ENCODE results near the gene PHACTR3. TPM values are rescaled to one million over a fixed set of nuclear protein-coding genes. Genes with fewer than 3 reads are reported as not detected.
A peak's percentile ranks its signal among the peaks of the same experiment; 100 is the strongest.

Gene PHACTR3
- total and polyA plus RNA-seq, 7 experiments from 2014 or later: 0.49 TPM; not detected in 6

DNA sequence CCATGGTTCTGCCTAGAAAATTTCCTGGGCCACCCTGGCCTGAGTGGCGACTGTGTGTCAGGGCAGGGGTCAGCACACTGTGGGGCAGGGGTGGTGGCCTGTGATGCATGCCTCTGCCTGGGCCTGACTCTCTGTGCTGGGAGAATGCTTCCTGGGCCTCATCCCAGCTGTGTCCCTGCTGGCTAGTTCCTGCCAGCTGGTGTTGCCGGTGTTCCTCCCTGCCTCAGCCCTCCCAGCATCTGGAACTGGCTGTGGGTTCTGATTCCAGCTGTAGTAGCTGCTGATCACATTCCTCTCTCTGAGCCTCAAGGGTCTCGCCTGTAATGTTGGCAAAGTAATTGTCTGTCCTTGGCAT is 227.6 kb downstream of the PHACTR3 start:
- ATAC-seq: no peak

DNA sequence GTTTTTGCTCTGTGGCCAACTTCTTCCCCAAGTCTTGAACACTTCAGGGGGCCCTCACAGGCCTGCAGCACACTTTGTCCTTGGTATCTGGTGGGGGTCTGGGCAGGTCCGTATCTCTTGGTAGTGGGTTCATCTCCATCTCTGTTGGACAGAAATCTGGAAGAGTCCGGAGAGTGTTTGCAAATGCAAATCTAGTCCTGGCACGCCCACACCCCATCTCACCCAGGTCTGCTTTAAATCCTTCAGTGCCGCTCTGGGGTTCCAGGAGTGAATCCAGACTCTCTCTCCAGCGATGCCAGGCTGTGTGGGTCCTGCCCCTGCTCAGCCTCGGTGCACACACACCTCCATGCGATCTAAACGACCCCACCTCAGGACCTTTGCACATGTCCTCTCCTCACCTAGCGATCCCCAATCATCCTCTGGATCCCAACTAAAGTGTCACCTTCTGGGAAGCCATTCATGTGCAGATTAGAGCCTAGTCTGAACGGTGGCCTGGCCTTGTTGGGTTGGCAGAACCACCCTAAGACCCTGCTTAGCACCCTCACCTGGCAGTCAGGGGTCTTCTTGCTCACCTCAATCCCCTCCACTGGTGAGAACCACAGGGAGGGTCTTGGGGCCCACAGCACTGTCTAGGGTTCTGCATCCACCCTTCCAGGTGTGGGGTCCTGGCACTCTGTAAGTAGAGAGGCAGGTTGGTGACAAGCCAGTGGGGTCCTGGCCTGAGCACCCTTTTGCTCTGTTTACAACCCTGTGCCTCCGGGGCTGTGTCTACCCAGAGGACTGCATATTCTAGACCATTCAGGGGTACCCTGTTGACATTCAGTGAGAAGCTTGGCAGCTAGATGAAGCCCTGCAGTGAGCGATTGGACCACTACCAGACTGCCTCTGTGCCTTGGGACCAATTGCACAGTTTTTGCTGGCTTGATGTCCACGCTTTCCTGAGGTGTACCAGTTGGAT is 228.3 kb downstream of the PHACTR3 start:
- Mint-ChIP-seq H3K27me3 (peaks cover 22 to 53% (median 40%) of the 10 kb centered on the region in 5 donors), H3K27ac (no peak overlapping the region), H3K4me1 (peaks cover 0 to 6% (median 0%) of the 10 kb centered on the region in 7 donors), H3K9me3 (no peaks in the 10 kb centered on the region), H3K4me3 (no peak overlapping the region), H3K36me3 (no peaks in the 10 kb centered on the region)
- H3K4me1 ChIP-seq (ENCODE audit: control insufficient read depth in 2 of 2, insufficient read depth in 2 of 2, low read length in 2 of 2): no peaks in the 10 kb centered on the region
- no peaks in the 10 kb centered on the region for H3K36me3 ChIP-seq (ENCODE audit: control insufficient read depth in 2 of 3, insufficient read depth in 3 of 3, low read length in 3 of 3)
- DNase-seq: no peak
- H3K9me3 ChIP-seq (ENCODE audit: control insufficient read depth in 2 of 3, low read length in 3 of 3): no peaks in the 10 kb centered on the region
- ATAC-seq: no peak
- intact Hi-C loops (cut with micrococcal nuclease): no loop called here
- H3K27ac ChIP-seq (ENCODE audit: low read depth, low read length): no peak overlapping the region
- ChIA-PET POLR2A (no interaction called here), CTCF (no interaction called here)
- no peak overlapping the region for H3K4me3 ChIP-seq (ENCODE audit: low read length)
- H3K27me3 ChIP-seq (ENCODE audit: control insufficient read depth in 2 of 2, insufficient read depth in 2 of 2, low read length in 2 of 2): peaks cover 0 to 3% of the 10 kb centered on the region in 2 donors

More for the DNA sequence above, 227.6 kb downstream of the PHACTR3 start:
- Mint-ChIP-seq H3K27me3 (peaks cover 19 to 48% (median 34%) of the 10 kb centered on the region in 5 donors), H3K9me3 (no peaks in the 10 kb centered on the region), H3K4me3 (no peak overlapping the region), H3K27ac (no peak overlapping the region), H3K4me1 (peaks cover 0 to 6% (median 0%) of the 10 kb centered on the region in 7 donors), H3K36me3 (no peaks in the 10 kb centered on the region)
- Histone ChIP-seq H3K4me1 (ENCODE audit: control insufficient read depth in 2 of 2, insufficient read depth in 2 of 2, low read length in 2 of 2) (no peaks in the 10 kb centered on the region), H3K36me3 (ENCODE audit: control insufficient read depth in 2 of 3, insufficient read depth in 3 of 3, low read length in 3 of 3) (no peaks in the 10 kb centered on the region), H3K27me3 (ENCODE audit: control insufficient read depth in 2 of 2, insufficient read depth in 2 of 2, low read length in 2 of 2) (peaks cover 0 to 3% of the 10 kb centered on the region in 2 donors), H3K9me3 (ENCODE audit: control insufficient read depth in 2 of 3, low read length in 3 of 3) (no peaks in the 10 kb centered on the region), H3K4me3 (ENCODE audit: low read length) (no peak overlapping the region), H3K27ac (ENCODE audit: low read depth, low read length) (no peak overlapping the region)
- DNase-seq: no peak
- ChIA-PET POLR2A (no interaction called here), CTCF (no interaction called here)
- intact Hi-C loops (cut with micrococcal nuclease): no loop called here

DNA sequence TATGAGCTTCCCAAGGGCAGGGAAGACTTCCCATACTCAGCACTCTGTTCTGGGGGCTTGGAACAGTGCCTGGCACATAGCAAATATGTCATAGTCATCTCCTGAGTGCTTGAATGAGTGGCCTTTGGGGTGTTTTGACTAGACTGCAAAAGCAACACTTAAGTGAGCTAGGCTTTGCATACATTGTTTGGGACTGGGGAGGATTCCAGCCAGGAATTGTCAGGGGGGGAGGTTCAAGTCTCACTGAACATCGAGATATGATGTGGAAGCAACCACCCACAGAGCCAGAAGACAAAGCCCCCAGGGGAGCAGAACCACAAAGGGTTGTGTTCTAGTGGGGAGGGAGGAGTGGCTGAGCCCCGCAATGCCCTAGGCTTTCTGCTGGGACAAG is 230.7 kb downstream of the PHACTR3 start:
- H3K4me3 ChIP-seq (ENCODE audit: low read length): no peak overlapping the region
- ATAC-seq (no peak), DNase-seq (no peak)
- Mint-ChIP-seq H3K27ac (no peak overlapping the region), H3K4me1 (peaks cover 0 to 6% (median 0%) of the 10 kb centered on the region in 7 donors), H3K9me3 (no peaks in the 10 kb centered on the region), H3K36me3 (no peaks in the 10 kb centered on the region), H3K27me3 (peaks cover 25 to 52% (median 40%) of the 10 kb centered on the region in 5 donors), H3K4me3 (no peak overlapping the region)
- H3K27me3 ChIP-seq (ENCODE audit: control insufficient read depth in 2 of 2, insufficient read depth in 2 of 2, low read length in 2 of 2): peaks cover 0 to 3% of the 10 kb centered on the region in 2 donors
- POLR2A ChIA-PET: no interaction called here
- H3K4me1 ChIP-seq (ENCODE audit: control insufficient read depth in 2 of 2, insufficient read depth in 2 of 2, low read length in 2 of 2): no peaks in the 10 kb centered on the region
- intact Hi-C loops (cut with micrococcal nuclease): no loop called here
- CTCF ChIA-PET: no interaction called here
- H3K27ac ChIP-seq (ENCODE audit: low read depth, low read length): no peak overlapping the region
- H3K36me3 ChIP-seq (ENCODE audit: control insufficient read depth in 2 of 3, insufficient read depth in 3 of 3, low read length in 3 of 3): no peaks in the 10 kb centered on the region
- no peaks in the 10 kb centered on the region for H3K9me3 ChIP-seq (ENCODE audit: control insufficient read depth in 2 of 3, low read length in 3 of 3)

DNA sequence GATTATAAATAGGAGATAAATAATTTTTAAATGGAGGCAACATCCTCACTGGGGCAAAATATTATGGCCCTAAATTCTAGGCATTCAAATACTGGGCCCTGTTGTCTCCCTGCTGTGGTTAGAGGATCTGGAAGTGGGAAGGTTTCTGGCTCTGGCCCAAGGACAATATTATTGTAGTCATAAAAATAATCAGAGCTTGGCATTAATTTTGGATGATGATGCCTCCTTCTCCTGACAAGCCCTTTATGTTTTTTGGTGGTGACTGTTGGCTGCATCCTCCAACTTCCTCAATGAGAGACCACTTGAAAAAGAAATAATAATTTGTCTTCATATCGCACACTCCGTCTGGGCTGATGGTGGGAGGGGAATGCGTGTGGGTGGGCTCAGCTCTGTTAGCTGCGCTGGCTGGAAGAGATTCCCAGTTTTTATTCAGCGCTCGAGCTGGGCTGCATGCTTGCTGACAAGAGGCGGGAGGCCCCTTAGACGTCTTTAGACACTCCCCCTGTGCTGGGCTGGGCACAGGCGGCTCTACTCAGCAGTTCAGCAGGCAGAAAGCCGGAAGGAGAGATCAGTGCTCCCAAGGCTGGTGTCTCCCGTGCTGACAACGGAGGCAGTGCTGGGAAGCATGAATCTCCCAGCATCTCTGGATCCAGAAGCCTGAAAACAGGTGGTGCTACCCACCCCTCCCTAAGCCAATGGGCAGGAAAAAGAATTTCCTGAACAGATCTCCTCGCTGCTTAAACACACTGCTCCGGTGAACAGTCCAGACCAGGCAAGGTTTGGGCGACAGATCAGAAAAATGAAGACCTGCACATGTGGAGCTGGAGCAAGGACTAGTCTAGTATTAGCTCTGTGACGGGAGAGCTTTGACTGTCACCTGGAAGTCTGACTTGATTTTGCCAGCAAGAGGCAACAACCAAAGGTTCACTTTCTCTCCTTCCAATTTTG is 231.4 kb downstream of the PHACTR3 start:
- H3K27me3 Mint-ChIP-seq: peaks cover 27 to 48% (median 36%) of the 10 kb centered on the region in 5 donors
- Histone ChIP-seq H3K27ac (ENCODE audit: low read depth, low read length) (no peak overlapping the region), H3K4me1 (ENCODE audit: control insufficient read depth in 2 of 2, insufficient read depth in 2 of 2, low read length in 2 of 2) (no peaks in the 10 kb centered on the region), H3K4me3 (ENCODE audit: low read length) (no peak overlapping the region), H3K27me3 (ENCODE audit: control insufficient read depth in 2 of 2, insufficient read depth in 2 of 2, low read length in 2 of 2) (peaks cover 0 to 3% of the 10 kb centered on the region in 2 donors), H3K36me3 (ENCODE audit: control insufficient read depth in 2 of 3, insufficient read depth in 3 of 3, low read length in 3 of 3) (no peaks in the 10 kb centered on the region), H3K9me3 (ENCODE audit: control insufficient read depth in 2 of 3, low read length in 3 of 3) (no peaks in the 10 kb centered on the region)
- H3K36me3 Mint-ChIP-seq: no peaks in the 10 kb centered on the region
- intact Hi-C loops (cut with micrococcal nuclease): no loop called here
- peaks cover 0 to 6% (median 0%) of the 10 kb centered on the region in 7 donors for H3K4me1 Mint-ChIP-seq
- no peak overlapping the region for H3K27ac Mint-ChIP-seq
- no peak for DNase-seq
- ChIA-PET CTCF (no interaction called here), POLR2A (no interaction called here)
- no peak overlapping the region for H3K4me3 Mint-ChIP-seq
- H3K9me3 Mint-ChIP-seq: no peaks in the 10 kb centered on the region
- ATAC-seq: peak; percentile 52

DNA sequence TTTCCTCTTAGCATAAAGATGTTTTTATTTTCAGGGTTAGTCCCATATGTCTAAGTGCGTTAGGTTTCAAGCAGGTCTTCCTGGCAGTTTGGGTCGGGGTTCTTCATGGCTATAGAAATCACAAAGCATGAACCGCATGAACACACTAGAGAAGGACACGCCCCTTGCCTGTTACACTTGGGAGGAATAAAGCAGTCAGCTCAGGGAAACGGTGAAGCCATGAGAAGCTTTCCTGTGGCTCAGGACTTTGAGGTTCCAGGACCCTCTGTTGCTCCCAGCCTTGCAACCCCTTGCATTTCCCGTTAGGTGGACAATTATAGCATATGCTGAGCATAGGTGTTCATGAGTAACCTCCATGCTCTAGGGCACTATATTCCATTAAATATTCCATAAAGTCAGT is 232.4 kb downstream of the PHACTR3 start:
- ChIA-PET POLR2A (no interaction called here), CTCF (no interaction called here)

DNA sequence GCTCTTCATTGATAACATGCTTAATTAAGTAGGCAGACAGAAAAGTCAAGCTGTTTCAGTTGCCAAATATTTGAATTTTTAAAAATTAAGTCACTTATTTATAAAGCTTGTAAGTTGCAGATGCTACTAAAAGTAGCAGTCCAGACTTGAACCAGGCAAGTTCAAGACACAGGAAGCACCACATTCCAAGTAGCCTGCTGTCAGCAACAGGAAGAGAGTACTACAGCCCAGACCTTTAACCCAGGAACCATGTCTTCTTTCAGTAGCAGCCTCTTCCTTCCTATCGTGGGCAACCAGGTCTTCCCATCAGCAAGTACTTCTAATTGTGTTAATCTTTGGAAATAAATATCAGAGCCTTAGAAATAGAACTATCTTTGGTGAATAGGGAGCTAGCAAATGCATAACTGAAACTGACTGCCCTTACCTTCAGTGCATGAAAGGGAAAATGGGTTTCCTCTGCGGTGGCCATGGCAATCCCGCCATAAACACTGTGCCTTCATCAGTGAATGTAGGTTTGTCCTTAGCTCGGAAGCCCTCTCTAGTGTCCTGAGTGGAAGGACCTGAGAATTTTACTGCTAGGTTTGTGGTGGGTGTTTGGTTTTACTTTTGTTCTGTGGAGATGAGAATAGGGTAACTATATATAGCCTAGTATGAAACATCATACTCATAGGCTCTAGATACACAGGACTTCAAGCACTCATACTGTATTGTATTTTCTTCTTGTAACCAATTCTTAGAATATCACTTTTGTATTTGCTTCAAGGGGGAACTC is 233.5 kb downstream of the PHACTR3 start:
- Mint-ChIP-seq H3K27me3 (peaks cover 31 to 48% (median 34%) of the 10 kb centered on the region in 5 donors), H3K36me3 (no peaks in the 10 kb centered on the region), H3K9me3 (no peaks in the 10 kb centered on the region), H3K4me1 (peaks cover 0 to 6% (median 0%) of the 10 kb centered on the region in 7 donors), H3K27ac (no peak overlapping the region), H3K4me3 (no peak overlapping the region)
- ATAC-seq (no peak), DNase-seq (no peak)
- Histone ChIP-seq H3K36me3 (ENCODE audit: control insufficient read depth in 2 of 3, insufficient read depth in 3 of 3, low read length in 3 of 3) (no peaks in the 10 kb centered on the region), H3K9me3 (ENCODE audit: control insufficient read depth in 2 of 3, low read length in 3 of 3) (no peaks in the 10 kb centered on the region), H3K27me3 (ENCODE audit: control insufficient read depth in 2 of 2, insufficient read depth in 2 of 2, low read length in 2 of 2) (peaks cover 0 to 3% of the 10 kb centered on the region in 2 donors), H3K4me3 (ENCODE audit: low read length) (no peak overlapping the region), H3K4me1 (ENCODE audit: control insufficient read depth in 2 of 2, insufficient read depth in 2 of 2, low read length in 2 of 2) (no peaks in the 10 kb centered on the region), H3K27ac (ENCODE audit: low read depth, low read length) (no peak overlapping the region)
- CTCF ChIA-PET: no interaction called here
- POLR2A ChIA-PET: no interaction called here
- intact Hi-C loops (cut with micrococcal nuclease): no loop called here

More for the DNA sequence above, 232.4 kb downstream of the PHACTR3 start:
- H3K27me3 Mint-ChIP-seq: peaks cover 27 to 48% (median 36%) of the 10 kb centered on the region in 5 donors
- ATAC-seq: no peak
- no peaks in the 10 kb centered on the region for H3K9me3 Mint-ChIP-seq
- Histone ChIP-seq H3K27ac (ENCODE audit: low read depth, low read length) (no peak overlapping the region), H3K4me3 (ENCODE audit: low read length) (no peak overlapping the region), H3K9me3 (ENCODE audit: control insufficient read depth in 2 of 3, low read length in 3 of 3) (no peaks in the 10 kb centered on the region), H3K36me3 (ENCODE audit: control insufficient read depth in 2 of 3, insufficient read depth in 3 of 3, low read length in 3 of 3) (no peaks in the 10 kb centered on the region), H3K27me3 (ENCODE audit: control insufficient read depth in 2 of 2, insufficient read depth in 2 of 2, low read length in 2 of 2) (peaks cover 0 to 3% of the 10 kb centered on the region in 2 donors), H3K4me1 (ENCODE audit: control insufficient read depth in 2 of 2, insufficient read depth in 2 of 2, low read length in 2 of 2) (no peaks in the 10 kb centered on the region)
- no peak overlapping the region for H3K27ac Mint-ChIP-seq
- no peak overlapping the region for H3K4me3 Mint-ChIP-seq
- no peak for DNase-seq
- H3K36me3 Mint-ChIP-seq: no peaks in the 10 kb centered on the region
- peaks cover 0 to 6% (median 0%) of the 10 kb centered on the region in 7 donors for H3K4me1 Mint-ChIP-seq
- intact Hi-C loops (cut with micrococcal nuclease): no loop called here

Data from naive thymus-derived CD4-positive, alpha-beta T cell (primary cell).